HG03432 (cell line): ENCODE measurements around the gene NPS.

Source experiments
- ATAC-seq: cut with Tn5 transposase; IDR thresholded peaks from one replicate; pipeline ENCODE4 v1.9.1; 2021; ENCODE audit warnings: mild to moderate bottlenecking, moderate library complexity; ENCODE audit not compliant: unreplicated experiment

The NPS gene, protein sequence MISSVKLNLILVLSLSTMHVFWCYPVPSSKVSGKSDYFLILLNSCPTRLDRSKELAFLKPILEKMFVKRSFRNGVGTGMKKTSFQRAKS

DNA sequence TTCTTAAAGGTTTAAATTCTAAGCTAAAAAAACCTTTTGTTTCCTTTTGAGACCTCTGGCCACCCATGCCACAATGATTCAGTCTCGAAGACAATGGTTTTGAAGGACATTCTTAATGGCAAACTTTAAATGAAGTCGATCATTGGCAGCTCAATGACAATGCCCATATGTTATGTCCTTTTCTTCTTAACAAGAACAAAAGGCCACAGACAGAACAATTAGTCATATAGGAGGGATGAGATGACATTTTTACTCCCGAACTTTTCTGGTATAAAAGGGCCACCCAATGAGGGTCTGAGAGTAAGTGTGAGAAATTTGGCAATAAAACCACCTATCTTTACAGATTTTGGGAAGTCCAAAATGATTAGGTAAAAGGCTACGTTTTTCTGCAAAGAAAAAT, at the start of gene NPS:
Gene NPS, plus strand, starts transcription at position 301 of the 400 bp plus-strand sequence. Its CDS starts 60 bp downstream, at position 361.
- ATAC-seq: no peak

DNA sequence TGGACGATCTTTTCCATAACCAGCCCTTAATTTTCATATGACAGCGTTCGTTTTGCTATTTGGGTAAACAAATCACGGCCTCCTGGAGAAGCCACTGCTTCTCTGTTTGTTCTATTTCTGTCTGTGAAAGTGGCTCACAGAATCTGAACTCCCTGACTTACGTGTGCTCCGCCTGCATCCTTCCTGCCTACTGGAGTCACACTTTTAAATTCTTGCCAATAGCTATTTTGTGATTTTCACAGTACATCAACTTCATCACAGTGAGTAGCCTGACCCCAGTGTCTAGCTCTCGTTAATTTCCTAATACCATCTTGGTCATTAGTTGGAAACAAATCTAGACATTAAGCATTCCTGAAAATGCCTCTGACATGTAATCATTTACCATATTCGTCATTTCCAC, 49.0 kb upstream of the NPS start:
- no peak for ATAC-seq

DNA sequence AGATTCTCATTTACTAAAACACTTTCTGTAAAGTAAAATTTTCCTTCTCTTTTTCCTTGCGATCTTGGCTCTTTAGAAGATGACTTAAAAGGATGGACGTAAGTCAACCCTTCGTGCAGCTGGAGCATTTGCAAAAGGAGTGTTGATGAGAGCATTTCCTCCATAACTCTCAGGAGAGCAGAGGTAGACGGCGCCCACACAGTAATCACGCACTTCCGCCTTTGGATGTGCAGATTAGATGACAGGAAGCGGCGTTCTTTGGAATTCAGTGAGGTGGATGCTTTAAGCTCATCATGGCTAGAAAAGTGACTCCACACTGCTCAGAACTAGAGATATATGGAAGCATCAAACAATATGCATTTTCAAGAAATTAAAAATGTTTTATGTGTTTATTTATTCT, 43.0 kb upstream of the NPS start:
- no peak for ATAC-seq

- ATAC-seq: no peak
Measured at GRCh38 chr10:127522298-127522697, 26.8 kb upstream of the NPS start.

- ATAC-seq: no peak
Measured at GRCh38 chr10:127523476-127523875, 25.6 kb upstream of the NPS start.

DNA sequence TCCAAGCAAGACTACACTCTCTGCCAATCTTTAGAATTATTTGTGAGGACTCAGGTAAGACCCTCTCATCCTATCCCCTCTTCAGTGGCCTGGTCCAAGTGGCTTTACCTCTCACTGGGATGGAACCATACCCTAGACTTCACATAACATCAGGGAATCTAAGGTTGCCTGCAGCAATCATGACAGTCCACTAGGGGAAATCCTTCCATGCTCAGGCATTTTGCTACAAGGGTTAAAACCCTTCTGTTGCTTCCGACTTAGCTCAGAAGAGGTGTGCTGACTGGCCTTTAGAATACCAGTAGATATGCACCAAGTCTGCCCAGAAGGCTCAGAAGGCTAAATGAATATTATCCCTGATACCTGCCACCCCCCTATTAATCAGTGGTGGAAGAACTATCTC, 24.9 kb upstream of the NPS start:
- no peak for ATAC-seq

- no peak for ATAC-seq
Measured at GRCh38 chr10:127524908-127525665, 24.0 kb upstream of the NPS start.

DNA sequence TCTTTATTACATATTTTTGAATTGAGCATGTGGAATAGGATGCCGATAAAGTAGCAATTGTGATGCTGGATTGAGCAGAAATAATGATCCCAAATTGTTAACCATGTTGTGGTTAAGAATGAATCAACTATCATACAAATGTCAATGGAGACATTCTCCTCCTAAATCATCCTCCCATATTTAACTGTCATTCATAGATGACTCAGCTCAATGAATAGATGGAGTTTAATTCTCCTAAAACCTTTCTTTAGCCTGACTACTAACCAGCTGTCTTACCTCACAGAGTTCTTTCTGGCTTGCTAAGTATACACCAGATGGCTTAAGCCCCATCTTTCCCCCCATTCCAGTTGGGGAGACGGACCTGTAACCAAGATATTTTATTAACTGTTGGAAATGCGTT, 23.4 kb upstream of the NPS start:
- no peak for ATAC-seq

DNA sequence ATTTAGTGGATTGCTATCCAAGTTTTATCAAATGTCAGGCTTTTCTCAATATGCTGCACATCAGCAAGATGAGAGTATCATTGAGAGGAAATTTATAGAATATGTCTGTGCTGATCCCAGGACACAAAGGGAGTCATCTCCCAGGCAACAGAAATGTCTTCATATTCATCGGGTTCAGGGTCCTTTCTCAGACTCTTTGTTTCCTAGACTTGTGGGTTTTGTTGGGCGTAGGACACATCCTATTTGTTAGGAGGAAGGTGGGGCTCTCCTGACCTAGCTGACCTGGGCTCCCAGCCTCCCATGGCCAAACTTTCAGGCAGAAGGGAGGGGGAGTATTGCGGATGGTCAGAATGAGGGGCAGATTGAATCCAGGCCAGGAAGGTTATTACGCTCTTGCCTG, 22.9 kb upstream of the NPS start:
- no peak for ATAC-seq

GRCh38 chr10:127527320-127527719, 21.8 kb upstream of the NPS start:
- ATAC-seq: no peak

- ATAC-seq: no peak
Measured at GRCh38 chr10:127527891-127528290, 21.2 kb upstream of the NPS start.

- no peak for ATAC-seq
Measured at GRCh38 chr10:127532193-127532592, 16.9 kb upstream of the NPS start.

- ATAC-seq: no peak
Measured at GRCh38 chr10:127532659-127533058, 16.4 kb upstream of the NPS start.

GRCh38 chr10:127534074-127534473, 15.0 kb upstream of the NPS start:
- no peak for ATAC-seq

DNA sequence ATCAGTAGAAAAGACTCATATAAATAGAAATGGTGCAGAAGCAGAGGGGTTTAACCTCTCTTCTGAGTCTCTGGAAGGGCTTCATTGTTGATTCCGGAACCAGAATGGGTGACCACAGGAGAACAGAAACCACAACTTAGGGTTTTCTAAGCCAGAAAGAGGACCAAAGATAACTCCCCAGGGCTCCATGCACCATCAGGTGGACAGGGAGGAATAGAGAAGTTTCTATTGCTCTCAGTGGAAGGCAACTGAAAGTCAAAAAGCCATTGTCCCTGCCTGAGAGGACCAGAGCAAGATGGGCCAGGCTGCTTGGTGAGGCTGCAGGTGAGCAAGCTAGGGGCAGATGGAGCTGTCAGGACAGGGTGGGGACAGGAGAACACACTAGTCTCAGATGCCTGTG, 14.6 kb upstream of the NPS start:
- no peak for ATAC-seq

GRCh38 chr10:127535802-127536515, 13.2 kb upstream of the NPS start:
- ATAC-seq: no peak

DNA sequence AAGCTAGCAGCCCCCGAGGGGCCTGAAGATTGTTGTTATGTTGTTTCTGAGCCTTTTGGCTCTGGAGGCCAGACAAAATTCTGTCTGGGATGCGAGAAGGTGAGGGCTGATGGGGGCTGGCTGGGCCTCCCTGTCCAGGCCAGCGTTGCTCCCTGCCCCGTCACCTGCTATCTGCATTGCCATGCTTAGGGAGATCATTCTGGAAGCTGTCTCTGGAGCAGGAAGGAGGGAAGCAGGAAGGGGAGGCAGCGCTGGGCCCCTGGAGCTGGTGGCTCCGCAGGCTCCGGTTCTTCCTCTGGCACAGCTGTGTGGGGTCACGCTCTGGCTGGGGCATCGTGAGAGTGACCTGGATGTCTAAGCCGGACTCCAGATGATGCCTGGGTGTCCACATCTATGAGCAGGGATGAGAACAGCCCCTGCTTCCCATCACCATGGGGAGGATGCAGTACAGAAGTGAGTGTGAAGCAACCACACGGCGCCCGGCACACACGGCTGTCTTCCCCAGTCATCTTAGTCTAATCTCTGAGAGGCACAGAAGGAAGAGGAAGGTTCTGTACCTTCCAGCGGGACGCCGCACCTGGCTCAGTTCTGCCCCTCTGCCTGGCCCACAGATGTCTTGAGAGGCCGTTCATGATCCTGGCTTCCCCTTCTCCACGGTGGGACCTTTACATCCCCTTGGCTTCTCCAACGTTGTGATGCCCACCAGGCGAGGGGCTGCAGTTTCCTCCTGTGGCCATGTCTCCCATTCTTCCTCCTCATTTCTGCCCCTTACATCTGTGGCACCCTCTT, 11.9 kb upstream of the NPS start:
- ATAC-seq: no peak

- no peak for ATAC-seq
Measured at GRCh38 chr10:127537924-127538323, 11.2 kb upstream of the NPS start.

GRCh38 chr10:127548022-127548421, 1.1 kb upstream of the NPS start:
- ATAC-seq: no peak

DNA sequence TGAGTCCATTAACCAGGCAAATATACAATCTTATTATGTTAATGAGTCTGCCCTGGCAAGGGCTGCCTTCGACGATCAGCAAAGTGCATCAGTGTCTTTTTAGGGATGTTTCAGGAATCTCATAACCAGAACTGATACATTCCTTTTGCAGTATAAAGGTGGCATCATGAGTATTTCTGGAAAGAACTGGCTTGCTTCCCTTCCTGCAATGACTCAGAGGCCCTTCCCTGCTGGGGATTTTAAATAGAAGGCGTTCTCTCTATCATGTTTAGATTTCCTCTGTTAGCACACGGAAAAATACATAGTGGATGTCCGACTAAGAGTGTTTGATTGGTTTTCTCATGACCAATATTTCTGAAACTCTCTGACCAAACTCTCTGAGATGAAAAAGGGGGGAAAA, 1.8 kb downstream of the NPS start:
- no peak for ATAC-seq

GRCh38 chr10:127552446-127552845, 3.3 kb downstream of the NPS start:
- no peak for ATAC-seq

DNA sequence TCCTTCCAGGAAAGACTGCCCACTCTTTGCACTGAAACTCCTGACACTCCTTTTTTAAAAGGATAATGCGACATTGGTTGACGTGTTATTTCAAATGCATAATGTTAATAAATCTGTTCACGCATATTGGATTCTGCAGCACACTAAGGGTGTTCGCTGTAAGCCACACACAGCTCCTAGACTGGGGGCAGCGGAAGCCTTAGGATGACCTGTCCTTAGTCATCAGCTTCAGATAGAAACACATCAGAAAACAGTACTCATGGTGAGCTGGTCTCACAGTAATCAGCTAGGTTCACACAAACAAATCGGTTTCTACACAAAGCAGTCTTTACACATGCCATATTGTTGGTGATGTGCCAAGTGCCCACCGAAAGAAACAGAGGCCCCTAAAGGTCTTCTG, 4.3 kb downstream of the NPS start:
- ATAC-seq: no peak
